Activated CD4-positive, alpha-beta T cell treated with anti-CD3 and anti-CD28 coated beads, Interleukin-2, amount 10 ng/mL, durations not matched to agents 7 days and 5 days (primary cell): ENCODE measurements around the gene FAM89A. TPM values are rescaled to one million over a fixed set of nuclear protein-coding genes. Genes with fewer than 3 reads are reported as not detected.
A peak's percentile ranks its signal among the peaks of the same experiment; 100 is the strongest.
"Not testable (repeated sequence)": the region's sequence is repeated elsewhere in the genome, so short reads cannot be mapped to it uniquely, and the experiment has no call there.

Experiments
- CTCF ChIA-PET: fragments of 350-600 bp; sonication (Branson Sonifier 250); formaldehyde crosslinking; loops from one replicate; lab custom pipeline; 2021; ENCODE audit warnings: antibody characterized with exemption; lab: Charles Lee
- POLR2A ChIA-PET: fragments of 350-600 bp; sonication (Branson Sonifier 250); formaldehyde crosslinking; loops from one replicate; lab custom pipeline; 2021; ENCODE audit warnings: antibody characterized with exemption; lab: Charles Lee
- DNase-seq: peaks from one replicate; pipeline ENCODE4 v3.0.0-alpha.2; 2020
- H3K27ac Mint-ChIP-seq: one replicate; pipeline ENCODE4 v1.8.0; 2021; ENCODE audit warnings: mild to moderate bottlenecking, moderate library complexity, mixed read lengths
- H3K27me3 Mint-ChIP-seq: one replicate; pipeline ENCODE4 v1.8.0; 2021; ENCODE audit warnings: mixed read lengths
- H3K36me3 Mint-ChIP-seq: one replicate; pipeline ENCODE4 v1.8.0; 2021; ENCODE audit warnings: low read depth, mixed read lengths
- H3K4me1 Mint-ChIP-seq: one replicate; pipeline ENCODE4 v1.8.0; 2021; ENCODE audit warnings: mixed read lengths
- H3K4me3 Mint-ChIP-seq: one replicate; pipeline ENCODE4 v1.8.0; 2021; ENCODE audit warnings: mild to moderate bottlenecking, moderate library complexity, mixed read lengths
- H3K9me3 Mint-ChIP-seq: one replicate; pipeline ENCODE4 v1.8.0; 2021; ENCODE audit warnings: mixed read lengths
- total RNA-seq, 2 experiments: library from RNA; stranded (reverse); gene quantifications; one replicate each; pipeline ENCODE4 v1.2.3, GENCODE V29; 2021

The FAM89A gene
- total RNA-seq, 2 experiments from 2014 or later = 5.0 to 5.5 TPM

- H3K9me3 Mint-ChIP-seq, H3K4me3 Mint-ChIP-seq, CTCF ChIA-PET, POLR2A ChIA-PET, H3K27ac Mint-ChIP-seq, DNase-seq, H3K36me3 Mint-ChIP-seq: not testable (repeated sequence)
- peaks cover 20% of the 10 kb centered on the region for H3K4me1 Mint-ChIP-seq
- H3K27me3 Mint-ChIP-seq = peaks cover 17% of the 10 kb centered on the region
Observed at GRCh38 chr1:231050932-231051331, 10.9 kb upstream of the FAM89A start.

GRCh38 chr1:231050395-231050794 lies 10.3 kb upstream of the FAM89A start:
- H3K4me1 Mint-ChIP-seq = peaks cover 22% of the 10 kb centered on the region
- ChIA-PET CTCF (no interaction called here), POLR2A (no interaction called here)
- no peak for DNase-seq
- H3K27me3 Mint-ChIP-seq = peaks cover 21% of the 10 kb centered on the region
- no peaks in the 10 kb centered on the region for H3K36me3 Mint-ChIP-seq
- H3K4me3 Mint-ChIP-seq = no peak overlapping the region
- H3K27ac Mint-ChIP-seq = no peak overlapping the region
- H3K9me3 Mint-ChIP-seq = no peaks in the 10 kb centered on the region

- Mint-ChIP-seq H3K27ac (no peak overlapping the region), H3K27me3 (peaks cover 27% of the 10 kb centered on the region), H3K9me3 (peaks cover 3% of the 10 kb centered on the region), H3K4me3 (no peak overlapping the region), H3K36me3 (no peaks in the 10 kb centered on the region), H3K4me1 (peaks cover 19% of the 10 kb centered on the region)
- CTCF ChIA-PET = interaction anchor here (1.3 kb wide), 1 partner anchor 34 kb away, joined by 3 read pairs; no protein-coding TSS in a partner anchor
- no peak for DNase-seq
- POLR2A ChIA-PET = no interaction called here
Observed at GRCh38 chr1:231049121-231049979, 9.3 kb upstream of the FAM89A start.

GRCh38 chr1:231048419-231048818 lies 8.4 kb upstream of the FAM89A start:
- peaks cover 10% of the 10 kb centered on the region for H3K4me1 Mint-ChIP-seq
- H3K4me3 Mint-ChIP-seq, H3K36me3 Mint-ChIP-seq, H3K9me3 Mint-ChIP-seq, DNase-seq, POLR2A ChIA-PET, H3K27ac Mint-ChIP-seq: not testable (repeated sequence)
- CTCF ChIA-PET = interaction anchor here (1.3 kb wide), 1 partner anchor 33 kb away, joined by 3 read pairs; no protein-coding TSS in a partner anchor
- peaks cover 27% of the 10 kb centered on the region for H3K27me3 Mint-ChIP-seq

GRCh38 chr1:231047529-231047928 lies 7.5 kb upstream of the FAM89A start:
- H3K4me1 Mint-ChIP-seq, DNase-seq, POLR2A ChIA-PET, H3K36me3 Mint-ChIP-seq, H3K4me3 Mint-ChIP-seq, H3K9me3 Mint-ChIP-seq, H3K27ac Mint-ChIP-seq: not testable (repeated sequence)
- H3K27me3 Mint-ChIP-seq = peaks cover 27% of the 10 kb centered on the region
- CTCF ChIA-PET = interaction anchor here (0.6 kb wide), 1 partner anchor 20 kb away, joined by 3 read pairs; no protein-coding TSS in a partner anchor

- H3K36me3 Mint-ChIP-seq = no peaks in the 10 kb centered on the region
- H3K27me3 Mint-ChIP-seq = peaks cover 31% of the 10 kb centered on the region
- no peak overlapping the region for H3K27ac Mint-ChIP-seq
- no peak for DNase-seq
- peaks cover 3% of the 10 kb centered on the region for H3K9me3 Mint-ChIP-seq
- CTCF ChIA-PET = no interaction called here
- POLR2A ChIA-PET = no interaction called here
- H3K4me1 Mint-ChIP-seq = peaks cover 2% of the 10 kb centered on the region
- no peak overlapping the region for H3K4me3 Mint-ChIP-seq
Observed at GRCh38 chr1:231046730-231047395, 6.8 kb upstream of the FAM89A start.

- DNase-seq, H3K4me1 Mint-ChIP-seq, H3K36me3 Mint-ChIP-seq, POLR2A ChIA-PET, H3K4me3 Mint-ChIP-seq, H3K27ac Mint-ChIP-seq, H3K9me3 Mint-ChIP-seq: not testable (repeated sequence)
- H3K27me3 Mint-ChIP-seq = peaks cover 38% of the 10 kb centered on the region
- CTCF ChIA-PET = interaction anchor here (1.5 kb wide), 1 partner anchor 7 kb away, joined by 4 read pairs; no protein-coding TSS in a partner anchor
Observed at GRCh38 chr1:231045921-231046729, 6.1 kb upstream of the FAM89A start.

GRCh38 chr1:231045286-231045685 lies 5.2 kb upstream of the FAM89A start:
- no peak for DNase-seq
- peaks cover 39% of the 10 kb centered on the region for H3K27me3 Mint-ChIP-seq
- H3K9me3 Mint-ChIP-seq = peaks cover 3% of the 10 kb centered on the region
- ChIA-PET POLR2A (no interaction called here), CTCF (interaction anchor here (1.5 kb wide), 1 partner anchor 8 kb away, joined by 4 read pairs; no protein-coding TSS in a partner anchor)
- no peak overlapping the region for H3K4me3 Mint-ChIP-seq
- H3K27ac Mint-ChIP-seq = no peak overlapping the region
- peaks cover 8% of the 10 kb centered on the region for H3K4me1 Mint-ChIP-seq
- no peaks in the 10 kb centered on the region for H3K36me3 Mint-ChIP-seq

- Mint-ChIP-seq H3K27me3 (peaks cover 39% of the 10 kb centered on the region), H3K27ac (no peak overlapping the region), H3K9me3 (peaks cover 3% of the 10 kb centered on the region), H3K4me3 (no peak overlapping the region), H3K36me3 (no peaks in the 10 kb centered on the region), H3K4me1 (peaks cover 8% of the 10 kb centered on the region)
- ChIA-PET POLR2A (no interaction called here), CTCF (interaction anchor here (0.7 to 1.5 kb wide), 2 partner anchors 9 to 25 kb away, joined by 4 read pairs; no protein-coding TSS in a partner anchor)
- DNase-seq = no peak
Observed at GRCh38 chr1:231044588-231044987, 4.5 kb upstream of the FAM89A start.

GRCh38 chr1:231041719-231042261 lies 1.7 kb upstream of the FAM89A start:
- Mint-ChIP-seq H3K27me3 (peaks cover 31% of the 10 kb centered on the region), H3K4me1 (peaks cover 27% of the 10 kb centered on the region), H3K4me3 (peak overlapping the region; percentile 58), H3K9me3 (peaks cover 3% of the 10 kb centered on the region), H3K36me3 (peaks cover 5% of the 10 kb centered on the region), H3K27ac (no peak overlapping the region)
- ChIA-PET POLR2A (no interaction called here), CTCF (interaction anchor here (0.6 to 1.1 kb wide), 2 partner anchors 11 to 1399 kb away, joined by 3 read pairs; no protein-coding TSS in a partner anchor)
- DNase-seq = no peak

- H3K9me3 Mint-ChIP-seq = peaks cover 3% of the 10 kb centered on the region
- H3K4me1 Mint-ChIP-seq = peaks cover 34% of the 10 kb centered on the region
- H3K36me3 Mint-ChIP-seq = peaks cover 5% of the 10 kb centered on the region
- no peak for DNase-seq
- CTCF ChIA-PET = interaction anchor here (0.9 to 1.0 kb wide), 2 partner anchors 18 to 48 kb away, joined by 4 read pairs; no protein-coding TSS in a partner anchor
- H3K27me3 Mint-ChIP-seq = peaks cover 27% of the 10 kb centered on the region
- POLR2A ChIA-PET = no interaction called here
- H3K27ac Mint-ChIP-seq = no peak overlapping the region
- peak overlapping the region; percentile 62 for H3K4me3 Mint-ChIP-seq
Observed at GRCh38 chr1:231040800-231041718, 1.0 kb upstream of the FAM89A start.
